ENCODE data around the gene SNX21.
"Not testable (repeated sequence)": the region's sequence is repeated elsewhere in the genome, so short reads cannot be mapped to it uniquely, and the experiment has no call there.

Gene SNX21

DNA sequence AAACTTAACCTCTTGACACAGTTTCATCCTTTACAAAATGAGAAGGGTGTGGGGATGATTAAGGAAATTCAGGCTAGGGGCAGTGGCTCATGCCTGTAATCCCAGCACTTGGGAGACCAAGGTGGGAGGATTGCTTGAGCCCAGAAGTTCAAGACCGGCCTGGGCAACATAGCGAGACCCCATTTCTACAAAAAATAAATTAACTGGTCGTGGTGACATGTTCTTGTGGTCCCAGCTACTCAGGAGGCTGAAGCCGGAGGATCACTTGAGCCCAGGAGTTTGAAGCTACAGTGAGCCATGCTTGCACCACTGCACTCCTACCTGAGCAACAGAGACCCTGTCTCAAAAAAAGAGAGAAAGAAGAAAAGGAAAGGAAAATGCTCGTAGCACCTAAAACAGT, 32.9 kb downstream of the SNX21 start:
- H3K4me1 ChIP-seq (ENCODE audit: control insufficient read depth, insufficient read depth, low read length, poor library complexity, severe bottlenecking), result no peaks in the 10 kb centered on the region
- no peaks in the 10 kb centered on the region for H3K36me3 ChIP-seq (ENCODE audit: control insufficient read depth, insufficient read depth, low read length)
- H3K4me3 ChIP-seq (ENCODE audit: extremely low read depth, insufficient read depth, low read length, poor library complexity, severe bottlenecking), result no peak overlapping the region
- 90 to 100% methylated on average over 1 to 5 of the region's 5 CpGs for WGBS, 2 experiments (ENCODE audit: insufficient coverage in 2 of 2)
- no peak overlapping the region for H3K27ac ChIP-seq (ENCODE audit: low read depth, low read length, severe bottlenecking)
- no peaks in the 10 kb centered on the region for H3K9me3 ChIP-seq (ENCODE audit: control insufficient read depth, low read length)

- H3K27ac ChIP-seq (ENCODE audit: low read depth, low read length, severe bottlenecking), result no peak overlapping the region
- H3K36me3 ChIP-seq (ENCODE audit: control insufficient read depth, insufficient read depth, low read length), result no peaks in the 10 kb centered on the region
- H3K4me3 ChIP-seq (ENCODE audit: extremely low read depth, insufficient read depth, low read length, poor library complexity, severe bottlenecking), result no peak overlapping the region
- H3K4me1 ChIP-seq (ENCODE audit: control insufficient read depth, insufficient read depth, low read length, poor library complexity, severe bottlenecking), result no peaks in the 10 kb centered on the region
- no peaks in the 10 kb centered on the region for H3K9me3 ChIP-seq (ENCODE audit: control insufficient read depth, low read length)
- WGBS, 2 experiments (ENCODE audit: insufficient coverage in 2 of 2), result 87 to 100% methylated on average over 2 of the region's 6 CpGs
These were observed 33.7 kb downstream of the SNX21 start for GRCh38 chr20:45867136-45867818.

GRCh38 chr20:45867819-45868176, 34.2 kb downstream of the SNX21 start:
- Histone ChIP-seq H3K36me3 (ENCODE audit: control insufficient read depth, insufficient read depth, low read length) (no peaks in the 10 kb centered on the region), H3K27ac (ENCODE audit: low read depth, low read length, severe bottlenecking) (no peak overlapping the region), H3K9me3 (ENCODE audit: control insufficient read depth, low read length) (no peaks in the 10 kb centered on the region), H3K4me1 (ENCODE audit: control insufficient read depth, insufficient read depth, low read length, poor library complexity, severe bottlenecking) (no peaks in the 10 kb centered on the region), H3K4me3 (ENCODE audit: extremely low read depth, insufficient read depth, low read length, poor library complexity, severe bottlenecking) (no peak overlapping the region)

DNA sequence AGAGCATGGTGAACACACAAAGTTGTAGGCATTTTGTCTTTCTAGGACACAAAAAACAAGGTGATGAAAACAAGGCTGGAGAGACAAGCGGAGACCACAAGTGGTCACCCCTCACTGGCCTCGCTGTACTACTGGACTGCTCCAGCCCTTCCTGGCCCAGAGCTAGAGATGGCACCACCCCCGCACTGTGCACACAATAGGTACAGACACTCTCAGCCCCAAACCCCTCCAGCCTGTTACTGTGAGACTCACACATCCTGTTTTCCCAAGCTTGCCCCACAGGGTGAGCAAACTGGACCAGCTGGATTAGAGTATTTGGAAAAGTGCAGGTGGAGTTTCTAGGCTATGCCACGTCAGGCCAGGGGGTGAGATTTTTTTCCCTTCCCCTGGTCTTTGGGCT, 39.0 kb downstream of the SNX21 start:
- Histone ChIP-seq H3K4me3 (ENCODE audit: extremely low read depth, insufficient read depth, low read length, poor library complexity, severe bottlenecking) (no peak overlapping the region), H3K36me3 (ENCODE audit: control insufficient read depth, insufficient read depth, low read length) (peaks cover 12% of the 10 kb centered on the region), H3K9me3 (ENCODE audit: control insufficient read depth, low read length) (no peaks in the 10 kb centered on the region), H3K4me1 (ENCODE audit: control insufficient read depth, insufficient read depth, low read length, poor library complexity, severe bottlenecking) (no peaks in the 10 kb centered on the region), H3K27ac (ENCODE audit: low read depth, low read length, severe bottlenecking) (no peak overlapping the region)
- WGBS, 2 experiments (ENCODE audit: insufficient coverage in 2 of 2), result 86 to 100% methylated on average over 1 to 2 of the region's 4 CpGs

DNA sequence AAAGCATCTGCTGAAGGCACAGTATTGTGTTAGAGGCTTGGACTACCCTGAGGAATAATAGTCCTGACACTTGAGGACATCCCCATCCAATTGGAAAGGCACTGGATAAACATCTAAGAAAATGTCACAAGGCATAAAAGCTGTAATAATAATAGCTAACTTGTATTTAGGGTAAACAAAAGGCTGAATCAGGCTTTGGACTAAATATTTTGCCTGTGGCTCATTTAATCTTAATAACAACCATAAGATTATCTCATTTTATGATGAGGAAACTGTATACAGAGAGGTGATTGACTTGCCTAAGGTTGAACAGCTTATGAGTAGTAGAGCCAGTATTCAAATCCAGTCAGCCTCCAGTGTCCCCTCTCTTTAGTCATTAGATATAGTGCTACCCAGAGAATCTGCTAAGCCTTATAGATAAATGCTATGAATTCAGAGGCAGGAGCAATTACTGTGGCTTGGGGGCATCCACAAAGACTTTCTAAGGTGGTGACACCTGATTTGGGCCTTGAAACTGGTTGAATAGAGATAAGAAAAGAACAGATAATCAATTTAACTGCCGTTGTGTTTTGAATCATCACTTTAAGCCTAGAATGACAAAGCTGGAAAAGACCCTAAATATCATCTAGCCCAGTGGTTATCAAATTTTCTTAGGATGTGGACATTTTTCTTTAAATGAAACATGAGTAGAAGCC, 40.0 kb downstream of the SNX21 start:
- Histone ChIP-seq H3K27ac (ENCODE audit: low read depth, low read length, severe bottlenecking) (no peak overlapping the region), H3K36me3 (ENCODE audit: control insufficient read depth, insufficient read depth, low read length) (peaks cover 16% of the 10 kb centered on the region), H3K4me1 (ENCODE audit: control insufficient read depth, insufficient read depth, low read length, poor library complexity, severe bottlenecking) (no peaks in the 10 kb centered on the region), H3K4me3 (ENCODE audit: extremely low read depth, insufficient read depth, low read length, poor library complexity, severe bottlenecking) (no peak overlapping the region), H3K9me3 (ENCODE audit: control insufficient read depth, low read length) (no peaks in the 10 kb centered on the region)
- WGBS, 2 experiments (ENCODE audit: insufficient coverage in 2 of 2), result 88% methylated on average over 1 of the region's 1 CpG; no CpG with 5 or more reads in 1 of the 2 experiments

- H3K36me3 ChIP-seq (ENCODE audit: control insufficient read depth, insufficient read depth, low read length), result peaks cover 16% of the 10 kb centered on the region
- not testable (repeated sequence) for H3K4me3 ChIP-seq (ENCODE audit: extremely low read depth, insufficient read depth, low read length, poor library complexity, severe bottlenecking); H3K4me1 ChIP-seq (ENCODE audit: control insufficient read depth, insufficient read depth, low read length, poor library complexity, severe bottlenecking); H3K27ac ChIP-seq (ENCODE audit: low read depth, low read length, severe bottlenecking); H3K9me3 ChIP-seq (ENCODE audit: control insufficient read depth, low read length)
- WGBS, 2 experiments (ENCODE audit: insufficient coverage in 2 of 2), result 95% methylated on average over 10 of the region's 10 CpGs
These were observed 40.5 kb downstream of the SNX21 start for GRCh38 chr20:45874104-45874481.

- no peak overlapping the region for H3K27ac ChIP-seq (ENCODE audit: low read depth, low read length, severe bottlenecking)
- H3K4me1 ChIP-seq (ENCODE audit: control insufficient read depth, insufficient read depth, low read length, poor library complexity, severe bottlenecking), result no peaks in the 10 kb centered on the region
- H3K36me3 ChIP-seq (ENCODE audit: control insufficient read depth, insufficient read depth, low read length), result peaks cover 16% of the 10 kb centered on the region
- no peaks in the 10 kb centered on the region for H3K9me3 ChIP-seq (ENCODE audit: control insufficient read depth, low read length)
- H3K4me3 ChIP-seq (ENCODE audit: extremely low read depth, insufficient read depth, low read length, poor library complexity, severe bottlenecking), result no peak overlapping the region
- 89 to 94% methylated on average over 3 to 4 of the region's 4 CpGs for WGBS, 2 experiments (ENCODE audit: insufficient coverage in 2 of 2)
These were observed 41.0 kb downstream of the SNX21 start for GRCh38 chr20:45874576-45874975.

GRCh38 chr20:45878076-45878761, 44.6 kb downstream of the SNX21 start:
- Histone ChIP-seq H3K4me3 (ENCODE audit: extremely low read depth, insufficient read depth, low read length, poor library complexity, severe bottlenecking) (no peak overlapping the region), H3K4me1 (ENCODE audit: control insufficient read depth, insufficient read depth, low read length, poor library complexity, severe bottlenecking) (no peaks in the 10 kb centered on the region), H3K27ac (ENCODE audit: low read depth, low read length, severe bottlenecking) (no peak overlapping the region), H3K9me3 (ENCODE audit: control insufficient read depth, low read length) (no peaks in the 10 kb centered on the region), H3K36me3 (ENCODE audit: control insufficient read depth, insufficient read depth, low read length) (peaks cover 30% of the 10 kb centered on the region)
- 90 to 91% methylated on average over 12 to 13 of the region's 13 CpGs for WGBS, 2 experiments (ENCODE audit: insufficient coverage in 2 of 2)

DNA sequence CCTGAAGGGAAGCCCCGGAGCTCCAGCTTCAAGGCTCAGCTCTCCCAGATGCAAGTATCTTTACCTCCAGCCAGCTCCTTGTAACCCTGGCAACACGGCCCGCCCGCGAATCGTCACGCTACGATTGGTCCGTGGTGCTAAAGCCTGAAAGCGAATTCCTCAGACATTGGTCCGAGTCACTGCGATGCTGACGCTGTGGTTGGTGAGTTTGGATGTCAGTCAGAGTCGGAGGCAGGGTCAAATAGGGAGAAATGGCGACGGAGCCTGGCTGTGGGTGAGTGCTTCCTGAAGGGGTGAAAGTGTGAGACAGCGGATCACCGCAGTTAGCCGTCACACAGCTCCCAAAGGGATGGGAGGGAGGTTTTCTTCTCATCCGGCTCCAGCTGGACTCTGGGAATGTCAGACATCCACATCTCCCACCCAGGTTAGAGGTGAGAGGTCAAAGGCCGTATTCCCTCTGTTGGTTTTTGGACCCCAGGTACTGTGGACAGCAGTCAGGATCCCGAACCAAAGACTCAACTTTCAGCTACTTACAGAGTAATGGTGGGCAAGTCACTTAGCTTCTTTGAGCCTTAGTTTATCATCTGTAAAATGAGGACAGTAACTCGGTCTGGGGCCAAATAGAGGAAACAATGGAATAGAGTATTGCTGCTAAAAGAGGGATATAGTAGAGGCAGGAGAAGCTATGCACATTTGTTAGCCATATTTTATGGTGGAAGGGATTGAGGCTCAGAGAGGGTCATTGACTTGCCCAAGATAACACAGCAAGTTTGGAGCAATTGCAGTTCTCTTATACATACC, 47.6 kb downstream of the SNX21 start, which contains the start of gene ZSWIM1:
ZSWIM1 (plus strand) TSS at position 240 of the 801 bp plus-strand sequence. CDS start 1,366 bp downstream, outside the sequence.
- no peaks in the 10 kb centered on the region for H3K4me1 ChIP-seq (ENCODE audit: control insufficient read depth, insufficient read depth, low read length, poor library complexity, severe bottlenecking)
- H3K4me3 ChIP-seq (ENCODE audit: extremely low read depth, insufficient read depth, low read length, poor library complexity, severe bottlenecking), result peak within 1 kb of the TSS; percentile 81
- 0 to 1% methylated on average over 7 to 17 of the region's 23 CpGs for WGBS, 2 experiments (ENCODE audit: insufficient coverage in 2 of 2)
- peak within 1 kb of the TSS; percentile 75 for H3K27ac ChIP-seq (ENCODE audit: low read depth, low read length, severe bottlenecking)
- H3K9me3 ChIP-seq (ENCODE audit: control insufficient read depth, low read length), result no peaks in the 10 kb centered on the region
- peaks cover 40% of the 10 kb centered on the region for H3K36me3 ChIP-seq (ENCODE audit: control insufficient read depth, insufficient read depth, low read length)

GRCh38 chr20:45882469-45883099, 49.0 kb downstream of the SNX21 start:
- no peaks in the 10 kb centered on the region for H3K9me3 ChIP-seq (ENCODE audit: control insufficient read depth, low read length)
- H3K4me3 ChIP-seq (ENCODE audit: extremely low read depth, insufficient read depth, low read length, poor library complexity, severe bottlenecking), result no peak overlapping the region
- no peaks in the 10 kb centered on the region for H3K4me1 ChIP-seq (ENCODE audit: control insufficient read depth, insufficient read depth, low read length, poor library complexity, severe bottlenecking)
- H3K36me3 ChIP-seq (ENCODE audit: control insufficient read depth, insufficient read depth, low read length), result peaks cover 35% of the 10 kb centered on the region
- no peak overlapping the region for H3K27ac ChIP-seq (ENCODE audit: low read depth, low read length, severe bottlenecking)
- WGBS, 2 experiments (ENCODE audit: insufficient coverage in 2 of 2), result 93 to 98% methylated on average over 4 of the region's 4 CpGs
